SU-DHL-6 (cell line): Measurements from ENCODE around the gene KASH5.

Source experiments
- H2AFZ ChIP-seq: fragments of 200-600 bp; sonication (generic); 2 replicates; pipeline ENCODE4 v1.6.1; 2014; ENCODE audit warnings: low read depth, mild to moderate bottlenecking, moderate library complexity, mixed read lengths, antibody characterized with exemption, low read length; ENCODE audit not compliant: severe bottlenecking
- H3F3A ChIP-seq: fragments of 200-600 bp; shearing (Covaris generic); 2 replicates; pipeline ENCODE4 v1.6.0; 2016; ENCODE audit warnings: antibody characterized with exemption, mild to moderate bottlenecking; ENCODE audit not compliant: insufficient read depth
- H3K27ac ChIP-seq: fragments of 200-600 bp; sonication (generic); 2 replicates; pipeline ENCODE4 v1.5.1; 2016; ENCODE audit warnings: low read depth, mild to moderate bottlenecking, low read length, moderate library complexity, mixed read lengths
- H3K27me3 ChIP-seq: fragments of 200-600 bp; sonication (generic), shearing (Covaris generic); 2 replicates; pipeline ENCODE4 v1.6.0; 2014; ENCODE audit warnings: mild to moderate bottlenecking, low read length
- H3K36me3 ChIP-seq: fragments of 200-600 bp; sonication (generic); 2 replicates; pipeline ENCODE4 v1.6.1; 2014; ENCODE audit warnings: mild to moderate bottlenecking, low read length, mixed read lengths
- H3K4me2 ChIP-seq: fragments of 300-600, 200-600 bp; shearing (Covaris generic), sonication (generic); 2 replicates; pipeline ENCODE4 v1.6.0; 2014; ENCODE audit warnings: low read length, low read depth, mild to moderate bottlenecking; ENCODE audit not compliant: poor library complexity, severe bottlenecking
- H3K4me3 ChIP-seq: fragments of 200-600 bp; sonication (generic); 2 replicates; pipeline ENCODE4 v1.5.1; 2014; ENCODE audit warnings: antibody characterized with exemption, low read length, mild to moderate bottlenecking, mixed read lengths; ENCODE audit not compliant: insufficient read depth, poor library complexity, severe bottlenecking
- H3K79me2 ChIP-seq: fragments of 200-600 bp; sonication (generic); 2 replicates; pipeline ENCODE4 v1.6.1; 2014; ENCODE audit warnings: mild to moderate bottlenecking, low read length, moderate library complexity; ENCODE audit not compliant: insufficient read depth
- H3K9ac ChIP-seq: fragments of 200-600 bp; sonication (generic); 2 replicates; pipeline ENCODE4 v1.7.0; 2014; ENCODE audit warnings: mild to moderate bottlenecking, low read length
- H3K9me2 ChIP-seq: fragments of 200-600 bp; sonication (generic); replicated peaks from 2 replicates; pipeline ENCODE4 v1.6.1; 2014; ENCODE audit warnings: low read length; ENCODE audit not compliant: insufficient read depth
- H3K9me3 ChIP-seq: fragments of 200-600 bp; sonication (generic); 2 replicates; pipeline ENCODE4 v1.6.1; 2014; ENCODE audit warnings: low read length, mixed read lengths; ENCODE audit not compliant: insufficient read depth
- H4K20me1 ChIP-seq: fragments of 200-600 bp; sonication (generic); 2 replicates; pipeline ENCODE4 v1.6.1; 2014; ENCODE audit warnings: low read depth, mild to moderate bottlenecking, antibody characterized with exemption, low read length, moderate library complexity, mixed read lengths
- CTCF ChIP-seq: fragments of 200-600 bp; sonication (generic); IDR thresholded peaks from one replicate; pipeline ENCODE4 v1.5.1; 2017; ENCODE audit warnings: antibody characterized with exemption, mild to moderate bottlenecking, low read length, moderate library complexity; ENCODE audit not compliant: insufficient read depth, poor library complexity, severe bottlenecking
- EZH2phosphoT487 ChIP-seq: fragments of 200-600 bp; sonication (generic), shearing (Covaris generic); conservative IDR thresholded peaks from 2 replicates; pipeline ENCODE4 v1.6.1; 2018; ENCODE audit warnings: mild to moderate bottlenecking, antibody characterized with exemption, low read length, moderate library complexity, mixed read lengths

The KASH5 gene

GRCh38 chr19:49413348-49413747 lies 25.3 kb downstream of the KASH5 start:
- no peak overlapping the region for H2AFZ ChIP-seq
- H3K79me2 ChIP-seq, result no peaks in the 10 kb centered on the region
- no peaks in the 10 kb centered on the region for H3F3A ChIP-seq
- H3K9me2 ChIP-seq, result no peaks in the 10 kb centered on the region
- no peak for TF ChIP-seq EZH2phosphoT487
- TF ChIP-seq CTCF, result no peak
- H3K27ac ChIP-seq, result no peak overlapping the region
- no peaks in the 10 kb centered on the region for H3K36me3 ChIP-seq
- no peaks in the 10 kb centered on the region for H4K20me1 ChIP-seq
- H3K27me3 ChIP-seq, result no peaks in the 10 kb centered on the region
- no peak overlapping the region for H3K9ac ChIP-seq
- H3K9me3 ChIP-seq, result no peaks in the 10 kb centered on the region
- no peak overlapping the region for H3K4me3 ChIP-seq
- H3K4me2 ChIP-seq, result no peak overlapping the region

GRCh38 chr19:49414256-49414655 lies 26.2 kb downstream of the KASH5 start:
- Histone ChIP-seq H3K27me3 (no peaks in the 10 kb centered on the region), H3K4me2 (no peak overlapping the region), H3K27ac (no peak overlapping the region)

GRCh38 chr19:49415102-49415809 lies 27.2 kb downstream of the KASH5 start:
- H3K4me2 ChIP-seq, result no peak overlapping the region
- TF ChIP-seq CTCF (no peak), EZH2phosphoT487 (no peak)
- no peaks in the 10 kb centered on the region for H3K9me3 ChIP-seq
- H2AFZ ChIP-seq, result no peak overlapping the region
- no peaks in the 10 kb centered on the region for H3K79me2 ChIP-seq
- no peaks in the 10 kb centered on the region for H3K27me3 ChIP-seq
- H3K27ac ChIP-seq, result no peak overlapping the region
- no peak overlapping the region for H3K9ac ChIP-seq
- no peaks in the 10 kb centered on the region for H4K20me1 ChIP-seq
- H3K36me3 ChIP-seq, result no peaks in the 10 kb centered on the region
- H3K4me3 ChIP-seq, result no peak overlapping the region
- no peaks in the 10 kb centered on the region for H3K9me2 ChIP-seq
- no peaks in the 10 kb centered on the region for H3F3A ChIP-seq

More at GRCh38 chr19:49414256-49414655, 26.2 kb downstream of the KASH5 start:
- Histone ChIP-seq H3K9ac (no peak overlapping the region), H4K20me1 (no peaks in the 10 kb centered on the region), H3K79me2 (no peaks in the 10 kb centered on the region), H3K9me3 (no peaks in the 10 kb centered on the region), H3K36me3 (no peaks in the 10 kb centered on the region), H3K4me3 (no peak overlapping the region), H3F3A (no peaks in the 10 kb centered on the region), H3K9me2 (no peaks in the 10 kb centered on the region), H2AFZ (no peak overlapping the region)
- TF ChIP-seq CTCF (no peak), EZH2phosphoT487 (no peak)
